Stomach smooth muscle (tissue), 2 donors: ENCODE results near the gene GIMAP6.

Source experiments
- H3K27ac ChIP-seq: one replicate; pipeline ENCODE4 v1.7.0; 2013; ENCODE audit warnings: mild to moderate bottlenecking, low read length, inconsistent platforms
- H3K27me3 ChIP-seq, 2 donors: one replicate each; pipeline ENCODE4 v1.7.0; 2013; ENCODE audit warnings: low read length in 2 of 2; ENCODE audit not compliant: insufficient read depth in 2 of 2, control insufficient read depth in 1 of 2
- H3K36me3 ChIP-seq, 2 donors: one replicate each; pipeline ENCODE4 v1.7.0; 2013; ENCODE audit warnings: low read length in 2 of 2; ENCODE audit not compliant: control insufficient read depth in 2 of 2, insufficient read depth in 2 of 2
- H3K4me1 ChIP-seq: one replicate; pipeline ENCODE4 v1.7.0; 2013; ENCODE audit warnings: low read length; ENCODE audit not compliant: control insufficient read depth, insufficient read depth
- H3K4me3 ChIP-seq, 2 donors: one replicate each; pipeline ENCODE4 v1.7.0; 2013; ENCODE audit warnings: low read length in 2 of 2
- H3K9ac ChIP-seq, 2 donors: one replicate each; pipeline ENCODE4 v1.7.0; 2013; ENCODE audit warnings: low read length in 2 of 2, mild to moderate bottlenecking in 1 of 2
- H3K9me3 ChIP-seq, 2 donors: one replicate each; pipeline ENCODE4 v1.7.0; 2013; ENCODE audit warnings: low read length in 2 of 2; ENCODE audit not compliant: control insufficient read depth in 2 of 2
- donor health status: healthy.
- donor health status: Pancreatic carcinoma.

GIMAP6 gene

DNA sequence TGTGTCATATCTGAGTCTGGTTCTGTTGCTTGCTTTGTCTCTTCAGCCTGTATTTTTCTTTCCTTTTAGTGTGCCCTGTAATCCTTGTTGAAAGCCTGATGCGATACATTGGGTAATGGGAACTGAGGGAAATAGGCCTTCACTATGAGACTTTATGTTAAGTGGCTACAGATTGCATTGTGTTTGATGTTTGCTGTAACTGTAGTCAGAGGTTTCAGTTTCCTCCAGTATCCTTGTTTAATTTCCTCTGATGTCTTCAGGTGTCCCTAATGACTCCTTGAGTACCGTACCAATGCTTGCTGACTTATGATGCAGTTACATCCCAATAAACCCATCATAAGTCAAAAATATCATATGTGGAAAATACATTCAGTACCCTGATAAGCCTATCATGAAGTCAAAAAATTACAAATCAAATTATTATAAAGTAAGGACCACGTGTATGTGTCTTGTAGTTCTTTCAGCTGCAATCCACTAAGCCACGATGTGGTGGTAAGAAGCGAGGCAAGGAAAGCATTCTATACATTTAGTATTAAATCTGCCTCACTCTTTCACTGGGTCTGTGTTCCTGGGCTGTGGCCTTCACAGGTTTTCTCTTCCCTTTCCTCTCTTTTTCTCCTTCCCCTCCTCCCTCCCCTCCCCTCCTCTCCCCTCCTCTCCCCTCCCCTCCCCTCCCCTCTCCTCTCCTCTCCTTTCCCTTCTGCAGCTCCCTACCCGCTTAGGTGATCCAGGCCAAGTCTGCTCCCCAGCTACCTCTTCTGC is 13.3 kb upstream of the GIMAP6 start:
- H3K9ac ChIP-seq = no peak overlapping the region
- no peak overlapping the region for H3K27ac ChIP-seq
- no peak overlapping the region for H3K4me3 ChIP-seq
- no peaks in the 10 kb centered on the region for H3K36me3 ChIP-seq
- peaks cover 0 to 3% of the 10 kb centered on the region in 2 donors for H3K9me3 ChIP-seq
- H3K4me1 ChIP-seq = no peaks in the 10 kb centered on the region
- H3K27me3 ChIP-seq = no peaks in the 10 kb centered on the region

DNA sequence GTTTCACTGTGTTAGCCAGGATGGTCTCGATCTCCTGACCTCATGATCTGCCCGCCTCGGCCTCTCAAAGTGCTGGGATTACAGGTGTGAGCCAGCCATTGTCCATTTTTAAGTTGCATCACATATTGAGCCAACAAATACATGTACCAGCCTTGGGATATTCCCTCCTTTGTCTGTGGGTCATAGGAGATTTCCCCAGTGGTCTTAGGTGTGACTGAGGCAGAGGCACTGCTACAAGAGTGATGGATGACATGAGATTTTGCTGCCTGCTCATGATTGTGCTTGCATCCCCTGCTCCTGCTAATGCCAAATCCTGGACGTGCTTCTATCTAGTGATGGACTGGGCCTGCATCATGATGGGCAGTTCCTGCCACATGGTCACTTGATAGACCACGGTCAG is 10.7 kb upstream of the GIMAP6 start:
- no peaks in the 10 kb centered on the region for H3K36me3 ChIP-seq
- no peak overlapping the region for H3K4me3 ChIP-seq
- no peaks in the 10 kb centered on the region for H3K4me1 ChIP-seq
- H3K27ac ChIP-seq = no peak overlapping the region
- peaks cover 0 to 3% of the 10 kb centered on the region in 2 donors for H3K9me3 ChIP-seq
- no peak overlapping the region for H3K9ac ChIP-seq
- H3K27me3 ChIP-seq = no peaks in the 10 kb centered on the region

DNA sequence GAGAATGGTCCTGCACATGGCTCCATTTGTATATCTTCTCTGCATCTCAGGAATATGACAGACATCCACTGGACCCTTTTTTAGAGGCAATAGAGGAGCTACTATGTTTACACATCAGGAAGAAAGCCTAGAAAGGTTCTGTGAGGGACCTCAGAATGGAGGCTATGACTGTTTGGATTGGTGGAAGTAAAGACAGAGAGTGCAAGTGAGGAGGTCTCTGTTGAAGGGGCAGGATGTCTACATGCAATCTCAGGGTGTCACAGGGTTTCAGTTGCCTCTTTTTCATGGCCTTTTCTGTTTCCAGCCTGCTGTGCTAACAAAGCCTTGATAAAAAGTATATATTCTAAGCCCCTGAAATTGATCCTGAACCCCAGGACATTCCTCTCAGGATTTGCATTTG is 9.7 kb upstream of the GIMAP6 start:
- Histone ChIP-seq H3K4me3 (no peak overlapping the region), H3K36me3 (no peaks in the 10 kb centered on the region), H3K4me1 (no peaks in the 10 kb centered on the region), H3K27ac (no peak overlapping the region), H3K9ac (no peak overlapping the region), H3K9me3 (peaks cover 0 to 3% of the 10 kb centered on the region in 2 donors), H3K27me3 (no peaks in the 10 kb centered on the region)

DNA sequence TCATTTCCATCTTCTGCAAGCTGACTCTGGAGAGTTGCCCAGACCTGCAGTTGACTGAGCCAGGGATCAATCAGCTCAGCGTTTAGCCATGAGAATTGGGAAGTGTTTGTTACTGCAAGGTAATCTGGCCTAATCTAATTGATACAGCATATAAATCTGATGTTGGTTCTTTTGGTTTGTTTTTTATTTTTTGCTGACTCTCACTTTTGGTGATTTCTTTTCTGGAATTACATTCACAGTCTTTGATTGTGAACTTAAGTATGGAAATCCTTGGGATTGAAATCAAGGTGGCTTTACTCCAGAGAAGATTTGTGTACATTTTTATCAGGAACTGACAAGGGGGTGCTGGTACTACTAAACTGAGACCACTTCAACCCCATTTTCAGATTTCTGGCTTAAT is 1.7 kb upstream of the GIMAP6 start:
- Histone ChIP-seq H3K4me3 (no peak overlapping the region), H3K36me3 (no peaks in the 10 kb centered on the region), H3K4me1 (no peaks in the 10 kb centered on the region), H3K27me3 (no peaks in the 10 kb centered on the region), H3K9me3 (no peaks in the 10 kb centered on the region), H3K27ac (no peak overlapping the region), H3K9ac (no peak overlapping the region)

DNA sequence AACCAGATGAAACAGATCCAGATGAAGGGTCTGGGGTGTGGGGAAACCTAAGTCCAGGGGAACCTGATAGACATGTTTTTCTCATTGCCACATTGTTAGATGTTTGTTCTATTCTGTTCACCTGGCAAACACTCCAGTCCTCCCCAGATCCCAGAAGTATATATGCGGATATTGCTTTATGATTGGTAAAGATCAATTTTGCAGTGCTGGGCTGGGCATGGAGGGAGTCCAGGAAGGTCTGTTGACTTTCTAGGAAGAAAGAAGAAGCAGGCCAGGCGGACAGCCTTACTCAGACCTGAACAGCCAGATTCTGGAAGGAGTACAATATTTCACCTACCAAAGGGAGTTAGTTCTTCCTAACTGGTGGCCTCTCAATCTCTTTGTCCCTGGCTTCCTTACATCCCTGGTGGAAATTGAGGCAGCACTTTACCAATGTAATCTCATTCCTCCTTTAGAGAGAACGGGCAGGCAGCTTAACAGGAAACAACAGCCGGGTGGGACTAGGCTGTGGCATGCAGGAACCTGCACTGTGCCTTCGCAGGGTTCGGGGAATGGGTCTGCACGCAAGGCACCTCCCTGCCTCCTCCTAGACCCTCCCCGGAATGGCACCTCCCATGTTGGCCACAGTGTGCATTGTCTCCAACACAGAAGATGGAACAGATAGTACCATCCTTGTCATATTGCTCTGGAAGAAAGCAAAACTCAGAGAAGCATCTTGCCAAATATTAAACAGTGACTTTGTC is 930 bp downstream of the GIMAP6 start:
- no peaks in the 10 kb centered on the region for H3K36me3 ChIP-seq
- peak overlapping the region in 1 of 2 donors; percentile 44 for H3K9ac ChIP-seq
- no peaks in the 10 kb centered on the region for H3K9me3 ChIP-seq
- H3K4me1 ChIP-seq = no peaks in the 10 kb centered on the region
- H3K27ac ChIP-seq = peak overlapping the region; percentile 53
- H3K27me3 ChIP-seq = no peaks in the 10 kb centered on the region
- peak overlapping the region; percentile 48 to 60 for H3K4me3 ChIP-seq

- Histone ChIP-seq H3K4me1 (no peaks in the 10 kb centered on the region), H3K9ac (no peak overlapping the region), H3K4me3 (no peak overlapping the region), H3K36me3 (no peaks in the 10 kb centered on the region), H3K27ac (no peak overlapping the region), H3K9me3 (no peaks in the 10 kb centered on the region), H3K27me3 (no peaks in the 10 kb centered on the region)
Observed at GRCh38 chr7:150629347-150629746, 2.8 kb downstream of the GIMAP6 start.

DNA sequence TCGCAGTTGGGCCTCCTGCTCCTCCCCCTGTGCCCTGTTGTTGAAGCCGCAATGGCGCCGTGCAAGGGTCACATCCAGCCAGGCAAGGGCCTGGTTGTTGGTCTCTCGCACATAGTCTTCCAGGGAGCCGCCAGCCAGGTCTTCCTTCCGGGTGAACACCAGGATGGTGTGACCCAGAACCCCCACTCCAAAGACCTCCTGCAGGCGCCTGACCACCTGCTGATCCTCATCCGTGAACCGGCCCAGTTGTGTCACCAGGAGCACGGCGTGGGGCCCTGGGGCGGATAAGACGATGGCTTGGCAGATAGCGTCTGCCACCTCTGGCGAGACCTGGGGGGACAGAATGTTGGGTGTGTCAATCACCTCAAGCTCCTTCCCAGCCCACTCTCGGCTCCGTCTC is 4.2 kb downstream of the GIMAP6 start:
- Histone ChIP-seq H3K4me1 (no peaks in the 10 kb centered on the region), H3K4me3 (no peak overlapping the region), H3K27ac (peak overlapping the region; percentile 2), H3K27me3 (no peaks in the 10 kb centered on the region), H3K9me3 (no peaks in the 10 kb centered on the region), H3K9ac (no peak overlapping the region), H3K36me3 (no peaks in the 10 kb centered on the region)

DNA sequence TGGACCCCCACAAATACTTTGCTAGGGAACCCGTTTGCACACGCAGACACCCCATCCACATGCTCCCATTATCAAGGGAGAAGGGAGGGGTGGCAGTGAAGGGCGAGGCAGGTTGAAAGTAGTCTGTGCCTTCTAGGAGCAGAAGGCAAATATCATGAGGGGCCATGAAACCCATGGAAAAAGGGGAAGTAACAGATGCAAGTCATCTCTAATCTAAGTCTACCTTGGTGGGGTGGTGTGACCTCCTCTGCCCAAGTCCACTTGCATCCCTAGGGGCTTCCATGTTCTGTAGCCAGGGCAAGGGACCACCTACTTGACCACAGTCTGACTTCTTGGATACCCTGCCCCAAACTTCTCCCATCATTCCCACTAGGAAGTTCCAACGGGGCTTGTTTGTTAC is 5.5 kb downstream of the GIMAP6 start:
- Histone ChIP-seq H3K9me3 (no peaks in the 10 kb centered on the region), H3K27ac (no peak overlapping the region), H3K4me3 (no peak overlapping the region), H3K4me1 (no peaks in the 10 kb centered on the region), H3K36me3 (no peaks in the 10 kb centered on the region), H3K9ac (no peak overlapping the region), H3K27me3 (no peaks in the 10 kb centered on the region)

- no peaks in the 10 kb centered on the region for H3K27me3 ChIP-seq
- no peaks in the 10 kb centered on the region for H3K36me3 ChIP-seq
- H3K27ac ChIP-seq = no peak overlapping the region
- H3K4me3 ChIP-seq = no peak overlapping the region
- H3K9ac ChIP-seq = no peak overlapping the region
- no peaks in the 10 kb centered on the region for H3K4me1 ChIP-seq
- no peaks in the 10 kb centered on the region for H3K9me3 ChIP-seq
Observed at GRCh38 chr7:150621376-150621775, 10.8 kb downstream of the GIMAP6 start.

DNA sequence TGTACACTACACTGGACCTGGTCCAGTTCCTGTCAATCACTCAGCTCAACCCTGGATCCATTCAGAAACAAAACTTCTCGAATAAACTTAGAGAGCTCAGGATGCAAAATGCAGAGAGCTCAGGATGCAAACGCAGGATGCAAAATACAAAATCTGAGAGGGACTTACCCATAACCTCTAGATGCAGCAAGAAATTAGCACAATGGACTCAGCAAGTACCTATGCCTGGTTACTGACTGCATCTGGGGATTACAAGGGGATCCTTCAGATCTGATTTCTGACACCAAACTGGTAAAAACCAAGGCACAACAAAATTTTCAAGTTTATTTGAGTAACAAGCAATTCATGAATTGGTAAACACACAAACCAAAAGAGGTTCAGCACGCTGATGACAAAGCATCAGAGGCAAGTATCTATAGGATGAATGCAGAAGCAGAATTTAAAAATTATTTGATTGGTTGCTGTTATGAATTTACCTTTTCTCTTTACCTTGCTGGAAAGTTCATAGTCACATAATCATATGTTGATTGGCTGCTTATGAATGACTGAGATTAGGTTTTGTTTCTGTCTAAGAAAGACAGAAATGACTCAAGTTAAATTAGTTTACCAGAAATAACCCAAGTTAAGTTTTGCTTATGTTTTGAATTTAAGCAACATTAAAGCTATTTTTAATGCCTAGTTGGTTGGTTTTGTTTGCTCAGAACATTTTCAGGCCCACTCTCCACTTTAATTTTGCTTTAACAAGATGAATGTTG is 11.4 kb downstream of the GIMAP6 start:
- no peaks in the 10 kb centered on the region for H3K27me3 ChIP-seq
- H3K27ac ChIP-seq = no peak overlapping the region
- H3K9me3 ChIP-seq = no peaks in the 10 kb centered on the region
- no peaks in the 10 kb centered on the region for H3K4me1 ChIP-seq
- no peak overlapping the region for H3K9ac ChIP-seq
- H3K36me3 ChIP-seq = no peaks in the 10 kb centered on the region
- H3K4me3 ChIP-seq = no peak overlapping the region
